ENCODE results near the gene PARP15.
"Not testable (repeated sequence)": the region's sequence is repeated elsewhere in the genome, so short reads cannot be mapped to it uniquely, and the experiment has no call there.

Gene PARP15

GRCh38 chr3:122618614-122619013 lies 41.2 kb downstream of the PARP15 start:
- no peak for DNase-seq (ENCODE audit: low read depth in 2 of 2)

GRCh38 chr3:122619040-122619439 lies 41.6 kb downstream of the PARP15 start:
- DNase-seq (ENCODE audit: low read depth in 2 of 2), result no peak

- DNase-seq (ENCODE audit: low read depth in 2 of 2), result no peak
These were observed 42.9 kb downstream of the PARP15 start for GRCh38 chr3:122620399-122620798.

GRCh38 chr3:122621112-122621511 lies 43.7 kb downstream of the PARP15 start:
- no peak for DNase-seq (ENCODE audit: low read depth in 2 of 2)

- DNase-seq (ENCODE audit: low read depth in 2 of 2), result no peak
These were observed 45.8 kb downstream of the PARP15 start for GRCh38 chr3:122623031-122623829.

- no peak for DNase-seq (ENCODE audit: low read depth in 2 of 2)
These were observed 49.2 kb downstream of the PARP15 start for GRCh38 chr3:122626515-122627180.

GRCh38 chr3:122627301-122627700 lies 49.9 kb downstream of the PARP15 start:
- no peak for DNase-seq (ENCODE audit: low read depth in 2 of 2)

- DNase-seq (ENCODE audit: low read depth in 2 of 2), result no peak
These were observed 51.1 kb downstream of the PARP15 start for GRCh38 chr3:122628567-122628966.

GRCh38 chr3:122629763-122630162 lies 52.3 kb downstream of the PARP15 start:
- no peak for DNase-seq (ENCODE audit: low read depth in 2 of 2)

GRCh38 chr3:122635789-122636188 lies 58.3 kb downstream of the PARP15 start:
- no peak for DNase-seq (ENCODE audit: low read depth in 2 of 2)

- DNase-seq (ENCODE audit: low read depth in 2 of 2), result no peak
These were observed 59.2 kb downstream of the PARP15 start for GRCh38 chr3:122636697-122637096.

- DNase-seq (ENCODE audit: low read depth in 2 of 2), result no peak
These were observed 63.1 kb downstream of the PARP15 start for GRCh38 chr3:122640437-122640999.

GRCh38 chr3:122642935-122643334 lies 65.5 kb downstream of the PARP15 start:
- no peak for DNase-seq (ENCODE audit: low read depth in 2 of 2)

- DNase-seq (ENCODE audit: low read depth in 2 of 2), result no peak
These were observed 68.9 kb downstream of the PARP15 start for GRCh38 chr3:122646146-122646988.

- not testable (repeated sequence) for DNase-seq (ENCODE audit: low read depth in 2 of 2)
These were observed 73.9 kb downstream of the PARP15 start for GRCh38 chr3:122651233-122651907.

GRCh38 chr3:122651962-122652361 lies 74.5 kb downstream of the PARP15 start:
- DNase-seq (ENCODE audit: low read depth in 2 of 2), result not testable (repeated sequence)

GRCh38 chr3:122658336-122658735 lies 80.9 kb downstream of the PARP15 start:
- DNase-seq (ENCODE audit: low read depth in 2 of 2), result not testable (repeated sequence)

- DNase-seq (ENCODE audit: low read depth in 2 of 2), result no peak
These were observed 83.0 kb downstream of the PARP15 start for GRCh38 chr3:122660297-122660974.

GRCh38 chr3:122661633-122662032 lies 84.2 kb downstream of the PARP15 start:
- no peak for DNase-seq (ENCODE audit: low read depth in 2 of 2)

- DNase-seq (ENCODE audit: low read depth in 2 of 2), result no peak
These were observed 85.1 kb downstream of the PARP15 start for GRCh38 chr3:122662505-122662904.

Measured in stimulated activated CD4-positive, alpha-beta T cell treated with anti-CD3 and anti-CD28 coated beads, Interleukin-4, amount 100 ng/mL, for 48 hours (primary cell).